PC-9 (cell line): ENCODE results near the gene OR11A1.

Experiments used
- EZH2 ChIP-seq: fragments of 200-600 bp; sonication (generic); IDR thresholded peaks from 2 replicates; pipeline ENCODE4 v1.8.0; 2017; ENCODE audit warnings: antibody characterized with exemption, low read depth
- TF ChIP-seq, protein P1 (sequence below): fragments of 200-600 bp; sonication (generic); conservative IDR thresholded peaks from 2 replicates; pipeline ENCODE4 v1.6.1; 2017; ENCODE audit warnings: mixed run types, antibody characterized with exemption, mild to moderate bottlenecking, moderate library complexity

DNA sequence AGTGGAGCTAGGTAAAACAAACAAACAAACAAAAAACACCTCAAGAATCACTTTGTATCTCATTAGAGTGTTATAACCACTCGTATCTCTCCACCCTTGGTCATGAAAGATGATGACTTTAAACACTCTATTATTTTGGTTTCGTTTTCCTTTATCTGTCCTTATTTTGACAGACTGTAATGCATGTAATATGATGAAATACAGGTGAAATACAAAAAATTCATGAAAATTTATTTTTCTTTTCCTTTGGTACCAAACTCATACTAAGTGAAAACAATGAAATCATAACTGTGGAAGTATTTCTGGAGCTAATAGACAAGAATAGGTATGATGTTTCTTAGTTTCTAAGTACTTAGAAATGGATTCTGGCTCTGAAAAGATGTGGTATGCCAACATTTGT is 57.3 kb downstream of the OR11A1 start:
- TF ChIP-seq, protein P1, sequence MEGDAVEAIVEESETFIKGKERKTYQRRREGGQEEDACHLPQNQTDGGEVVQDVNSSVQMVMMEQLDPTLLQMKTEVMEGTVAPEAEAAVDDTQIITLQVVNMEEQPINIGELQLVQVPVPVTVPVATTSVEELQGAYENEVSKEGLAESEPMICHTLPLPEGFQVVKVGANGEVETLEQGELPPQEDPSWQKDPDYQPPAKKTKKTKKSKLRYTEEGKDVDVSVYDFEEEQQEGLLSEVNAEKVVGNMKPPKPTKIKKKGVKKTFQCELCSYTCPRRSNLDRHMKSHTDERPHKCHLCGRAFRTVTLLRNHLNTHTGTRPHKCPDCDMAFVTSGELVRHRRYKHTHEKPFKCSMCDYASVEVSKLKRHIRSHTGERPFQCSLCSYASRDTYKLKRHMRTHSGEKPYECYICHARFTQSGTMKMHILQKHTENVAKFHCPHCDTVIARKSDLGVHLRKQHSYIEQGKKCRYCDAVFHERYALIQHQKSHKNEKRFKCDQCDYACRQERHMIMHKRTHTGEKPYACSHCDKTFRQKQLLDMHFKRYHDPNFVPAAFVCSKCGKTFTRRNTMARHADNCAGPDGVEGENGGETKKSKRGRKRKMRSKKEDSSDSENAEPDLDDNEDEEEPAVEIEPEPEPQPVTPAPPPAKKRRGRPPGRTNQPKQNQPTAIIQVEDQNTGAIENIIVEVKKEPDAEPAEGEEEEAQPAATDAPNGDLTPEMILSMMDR, result no peak
- TF ChIP-seq EZH2, result no peak
